PC-3 (cell line): ENCODE data around the gene ACBD5.

ENCODE experiments used
- CTCF ChIP-seq: fragments of 300-600 bp; sonication (generic); conservative IDR thresholded peaks from 2 replicates; pipeline ENCODE4 v1.5.1; 2017; ENCODE audit warnings: antibody characterized with exemption, low read depth, mild to moderate bottlenecking, low read length
- EZH2 ChIP-seq: fragments of 300-600 bp; sonication (generic); IDR thresholded peaks from one replicate; pipeline ENCODE4 v1.6.1; 2017; ENCODE audit warnings: antibody characterized with exemption, mild to moderate bottlenecking, low read length; ENCODE audit not compliant: unreplicated experiment

GRCh38 chr10:27190508-27190907, 50.1 kb downstream of the ACBD5 start:
- TF ChIP-seq CTCF (no peak), EZH2 (no peak)
